OCI-LY1 (cell line): ENCODE data around the gene PBRM1.

Source experiments
- CTCF ChIP-seq: fragments of 200-600 bp; sonication (generic), shearing (Covaris generic); IDR thresholded peaks from 2 replicates; pipeline ENCODE4 v1.5.1; 2017; ENCODE audit warnings: mild to moderate bottlenecking, antibody characterized with exemption, low read length, moderate library complexity, mixed read lengths
- EZH2 ChIP-seq: fragments of 200-600 bp; sonication (generic), shearing (Covaris generic); IDR thresholded peaks from 2 replicates; pipeline ENCODE4 v1.8.0; 2017; ENCODE audit warnings: borderline replicate concordance, mixed run types, mild to moderate bottlenecking, antibody characterized with exemption, low read length, moderate library complexity, mixed read lengths

- TF ChIP-seq CTCF (no peak), EZH2 (no peak)
These were observed 17.6 kb upstream of the PBRM1 start for GRCh38 chr3:52703341-52703740.
